ENCODE data around the gene DYNLL2.

- TF ChIP-seq, protein P1, sequence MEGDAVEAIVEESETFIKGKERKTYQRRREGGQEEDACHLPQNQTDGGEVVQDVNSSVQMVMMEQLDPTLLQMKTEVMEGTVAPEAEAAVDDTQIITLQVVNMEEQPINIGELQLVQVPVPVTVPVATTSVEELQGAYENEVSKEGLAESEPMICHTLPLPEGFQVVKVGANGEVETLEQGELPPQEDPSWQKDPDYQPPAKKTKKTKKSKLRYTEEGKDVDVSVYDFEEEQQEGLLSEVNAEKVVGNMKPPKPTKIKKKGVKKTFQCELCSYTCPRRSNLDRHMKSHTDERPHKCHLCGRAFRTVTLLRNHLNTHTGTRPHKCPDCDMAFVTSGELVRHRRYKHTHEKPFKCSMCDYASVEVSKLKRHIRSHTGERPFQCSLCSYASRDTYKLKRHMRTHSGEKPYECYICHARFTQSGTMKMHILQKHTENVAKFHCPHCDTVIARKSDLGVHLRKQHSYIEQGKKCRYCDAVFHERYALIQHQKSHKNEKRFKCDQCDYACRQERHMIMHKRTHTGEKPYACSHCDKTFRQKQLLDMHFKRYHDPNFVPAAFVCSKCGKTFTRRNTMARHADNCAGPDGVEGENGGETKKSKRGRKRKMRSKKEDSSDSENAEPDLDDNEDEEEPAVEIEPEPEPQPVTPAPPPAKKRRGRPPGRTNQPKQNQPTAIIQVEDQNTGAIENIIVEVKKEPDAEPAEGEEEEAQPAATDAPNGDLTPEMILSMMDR (optimal IDR thresholded peaks at IDR 0.05 in 1 of 3, IDR thresholded peaks at IDR 0.05 in 1 of 3, conservative IDR thresholded peaks at IDR 0.05 in 1 of 3; ENCODE audit: extremely low read depth in 1 of 3, insufficient read depth in 2 of 3, low read length in 3 of 3): no peak
- TF ChIP-seq EZH2 (IDR thresholded peaks at IDR 0.05; ENCODE audit: low read length): no peak
Measured at GRCh38 chr17:58111676-58112075, 28.5 kb downstream of the DYNLL2 start.

All from keratinocyte (primary cell).